HepG2 (cell line): ENCODE results near the gene CARD19. TPM values are rescaled to one million over a fixed set of nuclear protein-coding genes. Genes with fewer than 3 reads are reported as not detected.

Experiments used
- ZMYM2 ChIP-seq: sonication (generic); formaldehyde crosslinking; IDR thresholded peaks from 2 replicates; pipeline ENCODE4 v1.8.0; 2022; ENCODE audit warnings: mild to moderate bottlenecking, missing genetic modification reagents
- ZNF546 ChIP-seq: sonication (generic); formaldehyde crosslinking; conservative IDR thresholded peaks from 2 replicates; pipeline ENCODE4 v1.8.1; 2023; ENCODE audit warnings: mild to moderate bottlenecking, missing genetic modification reagents
- ZNF788 ChIP-seq: sonication (generic); formaldehyde crosslinking; IDR thresholded peaks from 2 replicates; pipeline ENCODE4 v1.5.0; 2020; ENCODE audit warnings: mild to moderate bottlenecking, missing genetic modification reagents, borderline replicate concordance
- polyA plus RNA-seq, 8 experiments: library from polyadenylated mRNA; depleted of rRNA in 3 of 8; stranded (reverse) in 7 of 8; unstranded in 1 of 8; fragments of >200 nt; fragmentation: Illumina TruSeq in 4 of 8; extraction: Trizol in 4 of 8; gene quantifications; 2 replicates each; pipeline versions ENCODE4 v1.2.1 to v1.2.3, GENCODE V29; 2011 to 2016; ENCODE audit warnings: low read depth in 4 of 8, missing spikeins in 1 of 8, mixed read lengths in 1 of 8; ENCODE audit not compliant: insufficient read depth in 1 of 8
- total RNA-seq, 5 experiments: library from RNA; depleted of rRNA; stranded (reverse); fragments of >200 nt; fragmentation: Illumina TruSeq; extraction: Trizol; gene quantifications; 2 replicates each; pipeline ENCODE4 v1.2.3, GENCODE V29; 2016; ENCODE audit warnings: low read depth in 1 of 5
- TF ChIP-seq, protein P1 (sequence below): sonication (generic); formaldehyde crosslinking; IDR thresholded peaks from 2 replicates; pipeline ENCODE4 v1.5.0; 2020; ENCODE audit warnings: mild to moderate bottlenecking, missing genetic modification reagents, borderline replicate concordance
- TF ChIP-seq, protein P2 (sequence below): IDR thresholded peaks from 2 replicates; pipeline ENCODE4 v1.4.0; 2020; ENCODE audit warnings: mild to moderate bottlenecking, missing genetic modification reagents
- TF ChIP-seq, protein P3 (sequence below): fragments of 450-650 bp; IDR thresholded peaks from 2 replicates; pipeline ENCODE4 v1.6.1; 2016
- TF ChIP-seq, protein P4 (sequence below): sonication (generic); formaldehyde crosslinking; conservative IDR thresholded peaks from 2 replicates; pipeline ENCODE4 v1.8.1; 2023; ENCODE audit warnings: missing genetic modification reagents
- TF ChIP-seq, protein P5 (sequence below): sonication (generic); formaldehyde crosslinking; IDR thresholded peaks from 2 replicates; pipeline ENCODE4 v1.5.0; 2020; ENCODE audit warnings: missing genetic modification reagents

The CARD19 gene
- total and polyA plus RNA-seq, 2 of the 13 experiments (the other 11 are each of a cell fraction or from before 2014, with no cell fraction given): 18.4 to 47.2 TPM

DNA sequence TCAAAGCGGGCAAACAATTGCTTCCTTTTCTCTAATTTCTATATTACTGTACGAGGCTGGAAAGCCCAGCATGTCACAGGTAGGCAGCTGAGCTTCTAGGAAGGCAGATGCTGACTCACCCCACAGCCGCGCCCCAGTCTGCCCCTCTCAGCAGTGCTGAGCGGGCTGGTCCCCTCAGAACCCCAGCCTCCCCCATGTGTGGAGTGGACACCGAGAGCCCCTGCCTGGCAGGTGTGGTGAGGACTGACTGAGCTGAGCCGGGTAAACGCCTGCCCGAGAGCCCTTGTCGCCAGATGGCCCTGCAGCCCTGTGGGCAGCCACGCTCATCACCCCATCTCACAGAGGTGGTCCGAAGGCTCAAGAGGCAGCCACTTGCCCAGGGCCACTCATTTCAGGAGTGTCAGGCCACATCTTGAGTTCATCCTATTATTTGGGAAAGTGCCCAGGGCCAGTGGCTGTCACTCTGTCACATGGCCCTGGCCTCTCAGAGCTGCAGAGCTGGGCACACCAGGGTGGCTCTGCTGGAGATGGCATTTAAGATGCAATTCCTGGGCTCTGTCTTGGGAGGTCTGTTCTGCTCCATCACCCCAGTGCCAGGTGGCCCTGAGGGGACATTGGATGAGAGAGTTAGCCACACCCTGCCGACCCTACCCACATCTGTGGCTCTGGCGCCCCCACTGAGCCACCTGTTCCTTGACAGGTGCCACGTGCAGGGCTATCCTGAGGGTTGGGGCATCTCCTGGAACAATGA lies 12.4 kb downstream of the CARD19 start (continued):
- TF ChIP-seq, protein P1, sequence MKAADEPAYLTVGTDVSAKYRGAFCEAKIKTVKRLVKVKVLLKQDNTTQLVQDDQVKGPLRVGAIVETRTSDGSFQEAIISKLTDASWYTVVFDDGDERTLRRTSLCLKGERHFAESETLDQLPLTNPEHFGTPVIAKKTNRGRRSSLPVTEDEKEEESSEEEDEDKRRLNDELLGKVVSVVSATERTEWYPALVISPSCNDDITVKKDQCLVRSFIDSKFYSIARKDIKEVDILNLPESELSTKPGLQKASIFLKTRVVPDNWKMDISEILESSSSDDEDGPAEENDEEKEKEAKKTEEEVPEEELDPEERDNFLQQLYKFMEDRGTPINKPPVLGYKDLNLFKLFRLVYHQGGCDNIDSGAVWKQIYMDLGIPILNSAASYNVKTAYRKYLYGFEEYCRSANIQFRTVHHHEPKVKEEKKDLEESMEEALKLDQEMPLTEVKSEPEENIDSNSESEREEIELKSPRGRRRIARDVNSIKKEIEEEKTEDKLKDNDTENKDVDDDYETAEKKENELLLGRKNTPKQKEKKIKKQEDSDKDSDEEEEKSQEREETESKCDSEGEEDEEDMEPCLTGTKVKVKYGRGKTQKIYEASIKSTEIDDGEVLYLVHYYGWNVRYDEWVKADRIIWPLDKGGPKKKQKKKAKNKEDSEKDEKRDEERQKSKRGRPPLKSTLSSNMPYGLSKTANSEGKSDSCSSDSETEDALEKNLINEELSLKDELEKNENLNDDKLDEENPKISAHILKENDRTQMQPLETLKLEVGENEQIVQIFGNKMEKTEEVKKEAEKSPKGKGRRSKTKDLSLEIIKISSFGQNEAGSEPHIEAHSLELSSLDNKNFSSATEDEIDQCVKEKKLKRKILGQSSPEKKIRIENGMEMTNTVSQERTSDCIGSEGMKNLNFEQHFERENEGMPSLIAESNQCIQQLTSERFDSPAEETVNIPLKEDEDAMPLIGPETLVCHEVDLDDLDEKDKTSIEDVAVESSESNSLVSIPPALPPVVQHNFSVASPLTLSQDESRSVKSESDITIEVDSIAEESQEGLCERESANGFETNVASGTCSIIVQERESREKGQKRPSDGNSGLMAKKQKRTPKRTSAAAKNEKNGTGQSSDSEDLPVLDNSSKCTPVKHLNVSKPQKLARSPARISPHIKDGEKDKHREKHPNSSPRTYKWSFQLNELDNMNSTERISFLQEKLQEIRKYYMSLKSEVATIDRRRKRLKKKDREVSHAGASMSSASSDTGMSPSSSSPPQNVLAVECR (CRISPR knock-in tag): 0 out of 2 replicates have a peak, but pooled peaks have one; percentile 4
- TF ChIP-seq ZMYM2 (CRISPR knock-in tag) (no peak), ZNF788 (CRISPR knock-in tag) (0 out of 2 replicates have a peak, but pooled peaks have one; percentile 14), ZNF546 (CRISPR knock-in tag) (no peak)
- TF ChIP-seq, protein P2, sequence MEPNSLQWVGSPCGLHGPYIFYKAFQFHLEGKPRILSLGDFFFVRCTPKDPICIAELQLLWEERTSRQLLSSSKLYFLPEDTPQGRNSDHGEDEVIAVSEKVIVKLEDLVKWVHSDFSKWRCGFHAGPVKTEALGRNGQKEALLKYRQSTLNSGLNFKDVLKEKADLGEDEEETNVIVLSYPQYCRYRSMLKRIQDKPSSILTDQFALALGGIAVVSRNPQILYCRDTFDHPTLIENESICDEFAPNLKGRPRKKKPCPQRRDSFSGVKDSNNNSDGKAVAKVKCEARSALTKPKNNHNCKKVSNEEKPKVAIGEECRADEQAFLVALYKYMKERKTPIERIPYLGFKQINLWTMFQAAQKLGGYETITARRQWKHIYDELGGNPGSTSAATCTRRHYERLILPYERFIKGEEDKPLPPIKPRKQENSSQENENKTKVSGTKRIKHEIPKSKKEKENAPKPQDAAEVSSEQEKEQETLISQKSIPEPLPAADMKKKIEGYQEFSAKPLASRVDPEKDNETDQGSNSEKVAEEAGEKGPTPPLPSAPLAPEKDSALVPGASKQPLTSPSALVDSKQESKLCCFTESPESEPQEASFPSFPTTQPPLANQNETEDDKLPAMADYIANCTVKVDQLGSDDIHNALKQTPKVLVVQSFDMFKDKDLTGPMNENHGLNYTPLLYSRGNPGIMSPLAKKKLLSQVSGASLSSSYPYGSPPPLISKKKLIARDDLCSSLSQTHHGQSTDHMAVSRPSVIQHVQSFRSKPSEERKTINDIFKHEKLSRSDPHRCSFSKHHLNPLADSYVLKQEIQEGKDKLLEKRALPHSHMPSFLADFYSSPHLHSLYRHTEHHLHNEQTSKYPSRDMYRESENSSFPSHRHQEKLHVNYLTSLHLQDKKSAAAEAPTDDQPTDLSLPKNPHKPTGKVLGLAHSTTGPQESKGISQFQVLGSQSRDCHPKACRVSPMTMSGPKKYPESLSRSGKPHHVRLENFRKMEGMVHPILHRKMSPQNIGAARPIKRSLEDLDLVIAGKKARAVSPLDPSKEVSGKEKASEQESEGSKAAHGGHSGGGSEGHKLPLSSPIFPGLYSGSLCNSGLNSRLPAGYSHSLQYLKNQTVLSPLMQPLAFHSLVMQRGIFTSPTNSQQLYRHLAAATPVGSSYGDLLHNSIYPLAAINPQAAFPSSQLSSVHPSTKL (CRISPR knock-in tag): no peak
- TF ChIP-seq, protein P3, sequence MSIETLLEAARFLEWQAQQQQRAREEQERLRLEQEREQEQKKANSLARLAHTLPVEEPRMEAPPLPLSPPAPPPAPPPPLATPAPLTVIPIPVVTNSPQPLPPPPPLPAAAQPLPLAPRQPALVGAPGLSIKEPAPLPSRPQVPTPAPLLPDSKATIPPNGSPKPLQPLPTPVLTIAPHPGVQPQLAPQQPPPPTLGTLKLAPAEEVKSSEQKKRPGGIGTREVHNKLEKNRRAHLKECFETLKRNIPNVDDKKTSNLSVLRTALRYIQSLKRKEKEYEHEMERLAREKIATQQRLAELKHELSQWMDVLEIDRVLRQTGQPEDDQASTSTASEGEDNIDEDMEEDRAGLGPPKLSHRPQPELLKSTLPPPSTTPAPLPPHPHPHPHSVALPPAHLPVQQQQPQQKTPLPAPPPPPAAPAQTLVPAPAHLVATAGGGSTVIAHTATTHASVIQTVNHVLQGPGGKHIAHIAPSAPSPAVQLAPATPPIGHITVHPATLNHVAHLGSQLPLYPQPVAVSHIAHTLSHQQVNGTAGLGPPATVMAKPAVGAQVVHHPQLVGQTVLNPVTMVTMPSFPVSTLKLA: peak; percentile 64
- TF ChIP-seq, protein P4, sequence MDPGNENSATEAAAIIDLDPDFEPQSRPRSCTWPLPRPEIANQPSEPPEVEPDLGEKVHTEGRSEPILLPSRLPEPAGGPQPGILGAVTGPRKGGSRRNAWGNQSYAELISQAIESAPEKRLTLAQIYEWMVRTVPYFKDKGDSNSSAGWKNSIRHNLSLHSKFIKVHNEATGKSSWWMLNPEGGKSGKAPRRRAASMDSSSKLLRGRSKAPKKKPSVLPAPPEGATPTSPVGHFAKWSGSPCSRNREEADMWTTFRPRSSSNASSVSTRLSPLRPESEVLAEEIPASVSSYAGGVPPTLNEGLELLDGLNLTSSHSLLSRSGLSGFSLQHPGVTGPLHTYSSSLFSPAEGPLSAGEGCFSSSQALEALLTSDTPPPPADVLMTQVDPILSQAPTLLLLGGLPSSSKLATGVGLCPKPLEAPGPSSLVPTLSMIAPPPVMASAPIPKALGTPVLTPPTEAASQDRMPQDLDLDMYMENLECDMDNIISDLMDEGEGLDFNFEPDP (CRISPR knock-in tag): no peak
- TF ChIP-seq, protein P5, sequence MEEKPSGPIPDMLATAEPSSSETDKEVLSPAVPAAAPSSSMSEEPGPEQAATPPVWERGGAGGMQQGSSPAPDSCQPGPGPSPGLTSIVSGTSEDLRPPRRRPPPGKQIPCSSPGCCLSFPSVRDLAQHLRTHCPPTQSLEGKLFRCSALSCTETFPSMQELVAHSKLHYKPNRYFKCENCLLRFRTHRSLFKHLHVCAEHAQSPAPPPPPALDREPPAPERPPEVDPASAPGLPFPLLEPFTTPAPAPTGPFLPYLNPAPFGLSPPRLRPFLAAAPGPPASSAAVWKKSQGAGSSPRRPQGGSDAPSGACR (CRISPR knock-in tag): no peak
